ENCODE results near the gene TRIM66. TPM values are rescaled to one million over a fixed set of nuclear protein-coding genes. Genes with fewer than 3 reads are reported as not detected.
"Not testable (repeated sequence)": the region's sequence is repeated elsewhere in the genome, so short reads cannot be mapped to it uniquely, and the experiment has no call there.

The TRIM66 gene
- polyA plus RNA-seq, 3 donors = 5.3 to 8.9 (median 5.9) TPM

DNA sequence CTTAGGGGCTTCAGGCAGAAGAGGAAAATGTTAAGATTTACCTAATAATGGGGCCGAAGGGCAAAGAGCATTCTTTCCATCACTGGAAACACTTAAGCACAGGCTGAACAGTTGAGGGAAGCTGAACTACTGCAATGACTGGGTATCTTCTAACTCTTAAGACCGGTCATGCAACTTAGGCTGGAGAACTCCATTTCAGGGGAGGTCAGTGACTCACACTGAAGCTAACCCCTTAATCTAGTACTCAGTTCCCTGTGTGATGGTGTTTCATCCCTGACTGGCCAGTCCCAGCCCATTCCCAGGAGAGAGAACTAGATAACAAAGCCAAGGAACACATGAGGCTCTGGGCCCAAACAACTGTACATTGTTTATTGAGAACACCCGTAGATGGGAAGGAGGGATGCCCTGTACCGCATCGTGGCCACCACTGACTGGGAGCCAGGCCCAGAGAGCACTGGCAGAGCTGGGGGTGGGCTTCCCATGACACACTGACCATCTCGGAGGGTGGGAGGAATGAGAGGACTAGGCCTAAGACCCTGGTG, 10.6 kb upstream of the TRIM66 start:
- DNase-seq (ENCODE audit: low read depth in 3 of 3, low spot score in 2 of 3) = no peak

DNA sequence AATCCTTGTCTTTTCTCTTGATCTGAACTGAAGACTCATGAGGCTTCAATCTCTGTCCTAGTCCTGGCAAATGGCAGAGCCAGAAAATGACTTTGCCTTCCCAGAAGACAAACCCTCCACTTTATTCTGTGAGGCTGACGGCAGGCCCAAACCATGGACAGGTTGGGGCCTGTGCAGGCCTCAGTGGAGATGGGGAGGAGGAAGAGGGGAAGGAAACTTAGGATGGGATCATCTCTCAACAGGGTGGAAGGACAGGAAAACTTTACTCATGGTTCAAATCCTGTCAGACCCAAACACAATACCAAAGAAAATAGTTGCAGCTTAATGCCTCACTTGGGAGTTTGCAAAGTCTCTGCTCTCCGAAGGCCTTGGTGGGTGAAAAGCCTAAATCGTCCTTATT, 10.0 kb upstream of the TRIM66 start:
- no peak for DNase-seq (ENCODE audit: low read depth in 3 of 3, low spot score in 2 of 3)

DNA sequence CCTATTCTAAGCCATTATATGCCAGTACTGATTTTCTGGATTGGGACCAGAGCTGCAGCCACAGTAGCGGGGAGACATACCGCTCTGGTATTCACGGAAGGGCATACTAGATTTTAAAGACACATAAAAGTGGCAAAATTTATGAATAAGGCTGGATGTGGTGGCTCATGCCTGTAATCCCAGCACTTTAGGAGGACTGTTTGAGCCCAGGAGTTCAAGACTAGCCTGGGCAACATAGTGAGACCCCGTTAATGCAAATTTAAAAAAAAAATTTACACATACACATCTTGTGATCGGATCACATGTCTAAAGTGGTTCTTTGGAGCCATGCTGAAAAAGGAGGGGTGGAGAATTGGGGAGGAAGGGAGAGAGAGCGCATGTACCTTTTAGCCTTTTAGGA, 9.1 kb upstream of the TRIM66 start:
- DNase-seq (ENCODE audit: low read depth in 3 of 3, low spot score in 2 of 3) = no peak

DNA sequence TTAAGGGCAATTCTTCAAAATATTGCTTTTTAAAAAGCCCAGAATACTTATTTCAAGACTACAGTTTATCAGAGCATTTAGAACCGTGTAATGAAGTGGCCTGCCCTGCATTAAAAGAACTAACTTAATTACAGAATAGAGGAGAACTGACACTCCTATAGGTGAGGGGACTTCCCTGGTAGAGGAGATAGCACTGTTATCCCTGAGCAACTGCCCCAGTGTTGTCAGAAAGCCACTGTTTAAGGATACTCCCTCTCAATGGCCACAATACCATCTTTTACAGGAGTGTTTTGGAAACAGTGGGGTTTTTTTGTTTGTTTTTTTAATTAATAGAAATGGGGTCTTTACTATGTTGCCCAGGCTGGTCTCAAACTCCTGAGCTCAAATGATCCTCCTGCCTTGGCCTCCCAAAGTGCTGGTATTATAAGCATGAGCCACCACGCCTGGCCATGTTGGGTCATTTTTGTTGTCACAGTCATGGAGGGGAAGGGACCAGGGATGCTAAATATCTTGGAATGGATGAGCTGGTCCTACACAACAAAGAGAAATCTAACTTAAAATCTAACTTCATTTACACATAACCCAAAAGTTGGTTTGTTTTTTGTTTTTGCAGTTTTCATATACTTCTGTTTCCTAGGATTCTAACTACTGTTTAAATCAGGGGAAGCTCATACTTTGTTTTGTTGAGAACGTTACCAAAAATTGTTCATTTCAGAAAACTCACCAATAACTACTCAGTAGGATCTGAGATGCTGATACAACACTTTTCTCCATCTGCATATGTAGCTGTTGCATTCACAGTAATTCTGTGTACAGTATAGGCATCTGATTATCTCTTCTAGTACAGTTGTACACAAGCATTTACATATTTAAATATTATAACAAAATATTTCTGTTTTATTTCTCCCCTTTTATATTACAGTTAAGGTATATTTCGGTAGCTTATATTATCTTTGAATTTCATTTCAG, 8.2 kb upstream of the TRIM66 start:
- no peak for DNase-seq (ENCODE audit: low read depth in 3 of 3, low spot score in 2 of 3)

DNA sequence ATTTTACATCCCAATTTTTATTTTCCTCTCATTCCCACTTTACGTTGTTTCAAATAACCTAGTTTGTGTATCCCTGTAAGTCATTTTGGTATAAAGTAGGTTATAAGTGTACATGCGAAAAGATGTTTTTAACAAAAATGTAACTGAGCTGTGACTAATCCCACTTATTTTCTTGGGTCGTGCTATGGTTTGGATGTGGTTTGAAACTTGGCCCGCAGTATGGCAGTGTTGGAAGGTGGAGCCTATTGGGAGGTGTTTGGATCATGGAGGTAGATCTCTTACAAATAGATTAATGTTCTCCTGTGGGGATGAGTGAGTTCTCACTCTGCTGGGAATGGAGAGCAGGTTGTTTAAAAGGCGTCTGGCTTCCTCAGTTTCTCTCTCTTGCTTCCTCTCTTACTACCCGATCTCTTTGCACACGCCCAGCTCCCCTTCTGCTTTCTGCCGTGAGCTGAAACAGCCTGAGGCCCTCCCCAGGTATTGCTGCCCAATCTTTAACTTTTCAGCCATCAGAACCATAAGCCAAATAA, 7.3 kb upstream of the TRIM66 start:
- no peak for DNase-seq (ENCODE audit: low read depth in 3 of 3, low spot score in 2 of 3)

DNA sequence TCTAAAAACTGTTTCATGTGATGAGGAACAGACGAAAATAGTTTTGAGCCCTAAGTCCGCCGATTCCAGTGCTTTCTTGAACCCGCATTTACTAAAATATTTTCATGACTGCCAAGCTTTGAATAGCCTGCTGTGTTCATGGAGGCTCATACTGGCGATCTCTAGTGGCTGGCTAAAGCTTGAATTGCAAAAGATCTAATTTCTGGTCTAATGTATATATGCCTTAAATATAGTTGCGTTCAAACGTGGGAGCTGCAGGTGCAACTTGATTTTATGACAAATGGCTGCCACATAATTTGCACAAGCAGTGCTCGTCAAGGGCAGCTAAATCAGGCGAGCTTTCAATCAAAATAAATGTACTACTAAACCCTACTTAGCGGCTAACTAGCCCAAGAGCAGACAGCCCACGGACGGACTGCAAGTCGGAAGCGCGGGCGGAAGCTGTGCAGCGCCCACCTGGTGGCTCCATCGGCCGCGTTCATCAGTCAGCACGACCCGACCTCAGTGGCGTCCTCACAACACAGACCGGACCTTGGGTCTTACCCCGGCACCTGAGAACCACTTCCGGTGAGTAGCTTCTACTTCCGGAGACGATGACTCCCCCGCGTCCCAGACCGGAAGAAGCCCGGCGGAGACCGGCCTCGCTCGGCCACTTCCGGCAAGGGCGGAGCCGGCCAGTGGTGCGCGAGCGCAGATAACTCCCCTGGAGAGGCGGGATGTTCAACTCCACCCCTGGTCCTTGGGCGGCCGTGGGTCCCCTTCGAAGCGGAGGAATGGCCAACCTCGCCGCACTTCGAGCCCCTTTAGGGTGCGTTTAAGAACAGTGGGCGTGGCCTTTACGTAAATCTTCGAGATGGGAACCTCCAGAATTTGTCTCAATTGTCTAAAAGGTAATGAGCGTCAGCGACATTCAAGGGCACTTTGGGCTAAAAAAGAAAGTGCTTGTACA, 6.2 kb upstream of the TRIM66 start:
- DNase-seq (ENCODE audit: low read depth in 3 of 3, low spot score in 2 of 3) = peak; percentile 91 to 94 (median 93)

DNA sequence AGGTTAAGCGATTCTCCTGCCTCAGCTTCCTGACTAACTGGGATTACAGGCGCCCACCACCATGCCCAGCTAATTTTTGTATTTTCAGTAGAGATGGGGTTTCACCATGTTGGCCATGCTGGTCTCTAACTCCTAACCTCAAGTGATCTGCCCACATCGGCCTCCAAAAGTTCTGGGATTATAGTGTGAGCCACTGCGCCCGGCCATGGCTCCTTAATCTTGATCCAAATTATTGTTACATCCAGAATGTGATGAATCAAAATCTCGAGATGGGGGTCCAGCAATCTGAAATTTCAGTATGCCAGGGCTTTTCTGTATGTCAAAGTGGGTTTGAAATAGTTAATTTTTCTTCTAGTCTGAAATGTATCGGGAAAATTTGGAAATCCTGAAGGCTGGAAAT, 3.9 kb upstream of the TRIM66 start:
- no peak for DNase-seq (ENCODE audit: low read depth in 3 of 3, low spot score in 2 of 3)

DNA sequence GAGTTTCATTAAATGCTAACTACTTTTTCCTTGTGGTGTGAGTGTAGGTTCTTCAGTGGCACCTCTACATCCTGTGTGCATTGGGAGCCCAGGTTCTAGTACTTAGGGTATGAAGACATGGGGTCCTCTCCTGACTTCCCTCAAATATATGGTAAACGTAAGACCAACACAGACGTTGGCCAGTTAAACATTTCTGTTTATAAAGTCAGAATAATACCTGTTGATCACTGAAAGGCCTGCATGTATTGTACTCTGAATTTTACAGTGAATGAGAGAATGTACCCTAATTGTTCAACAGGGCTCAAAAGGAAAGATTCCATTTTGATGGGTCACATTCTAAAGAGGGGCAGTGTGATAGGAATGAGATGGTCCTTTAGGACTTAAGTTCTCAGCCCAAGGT, 3.4 kb upstream of the TRIM66 start:
- no peak for DNase-seq (ENCODE audit: low read depth in 3 of 3, low spot score in 2 of 3)

DNA sequence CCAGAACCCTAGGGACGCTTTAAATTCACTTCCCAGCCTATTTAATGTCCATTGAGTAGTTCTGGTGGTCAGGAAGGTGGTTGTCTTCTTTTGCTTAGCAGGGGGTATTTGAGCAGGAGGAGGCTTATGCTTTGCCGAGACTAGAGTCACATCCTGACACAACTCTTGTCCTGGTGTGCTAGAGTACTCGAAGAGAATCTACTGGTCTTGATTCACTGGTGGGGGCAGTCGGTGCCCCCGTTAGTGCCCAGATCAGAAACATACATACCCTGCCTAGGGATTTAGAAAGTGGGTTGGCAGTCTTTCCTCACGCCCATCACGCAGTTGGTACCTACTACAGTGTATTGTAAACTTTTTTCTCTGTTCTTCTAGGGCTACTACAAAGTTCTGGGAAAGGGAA, 2.8 kb upstream of the TRIM66 start:
- DNase-seq (ENCODE audit: low read depth in 3 of 3, low spot score in 2 of 3) = no peak

DNA sequence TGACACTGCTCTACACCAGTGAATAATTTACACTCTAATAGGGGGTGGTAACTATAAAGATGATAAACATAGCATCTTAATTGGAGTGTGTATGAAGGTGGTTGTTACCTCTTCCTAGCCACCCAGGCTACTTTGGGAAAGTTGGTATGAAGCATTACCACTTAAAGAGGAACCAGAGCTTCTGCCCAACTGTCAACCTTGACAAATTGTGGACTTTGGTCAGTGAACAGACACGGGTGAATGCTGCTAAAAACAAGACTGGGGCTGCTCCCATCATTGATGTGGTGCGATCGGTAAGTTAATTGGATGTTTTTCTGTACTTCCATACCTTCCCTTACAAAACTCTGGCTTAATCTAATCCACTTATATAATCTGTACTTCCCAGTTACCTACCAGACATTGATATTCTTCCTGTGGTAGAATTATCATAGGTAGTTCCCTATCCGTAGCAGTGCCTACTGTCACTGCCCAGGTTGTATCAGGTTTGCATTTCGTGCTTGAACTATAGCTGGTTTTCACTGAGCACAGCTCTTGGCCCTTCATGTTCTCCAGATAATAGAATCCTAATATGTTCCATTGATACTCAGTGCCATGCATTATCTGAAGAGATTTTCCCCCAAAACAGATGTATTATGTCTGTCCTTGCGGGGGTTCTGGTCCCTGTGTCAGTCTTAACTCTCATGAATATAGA, 2.3 kb upstream of the TRIM66 start:
- DNase-seq (ENCODE audit: low read depth in 3 of 3, low spot score in 2 of 3) = no peak

DNA sequence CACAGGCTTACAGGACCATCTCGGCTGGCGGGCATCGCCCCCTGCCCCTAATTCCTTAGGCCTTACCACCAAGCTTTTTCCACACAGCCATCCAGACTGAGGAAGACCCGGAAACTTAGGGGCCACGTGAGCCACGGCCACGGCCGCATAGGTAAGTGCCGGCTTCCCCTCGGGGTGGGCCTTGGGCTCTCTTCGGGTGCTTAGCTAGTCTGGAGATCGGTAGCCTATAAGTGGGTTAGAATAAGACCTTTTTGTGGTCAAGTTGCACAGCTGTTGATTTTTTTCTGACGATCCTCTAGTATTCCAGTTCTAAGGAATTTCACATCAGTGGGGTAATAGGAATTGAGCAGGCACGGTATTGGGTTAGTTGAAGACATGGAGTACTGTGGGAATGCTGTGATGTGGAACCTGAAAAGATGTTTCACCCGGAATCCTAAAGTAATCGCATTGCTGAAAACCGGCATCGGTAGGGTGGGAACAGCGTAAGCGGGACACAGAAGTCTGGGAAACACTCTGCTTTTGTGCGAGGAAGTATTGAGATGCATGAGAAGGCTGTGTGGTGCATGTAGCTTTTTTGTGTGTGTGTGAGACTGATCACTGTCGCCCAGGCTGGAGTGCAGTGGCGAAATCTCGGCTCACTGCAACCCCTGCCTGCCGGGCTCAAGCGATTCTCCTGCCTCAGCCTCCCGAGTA, 796 bp upstream of the TRIM66 start:
- DNase-seq (ENCODE audit: low read depth in 3 of 3, low spot score in 2 of 3) = no peak

DNA sequence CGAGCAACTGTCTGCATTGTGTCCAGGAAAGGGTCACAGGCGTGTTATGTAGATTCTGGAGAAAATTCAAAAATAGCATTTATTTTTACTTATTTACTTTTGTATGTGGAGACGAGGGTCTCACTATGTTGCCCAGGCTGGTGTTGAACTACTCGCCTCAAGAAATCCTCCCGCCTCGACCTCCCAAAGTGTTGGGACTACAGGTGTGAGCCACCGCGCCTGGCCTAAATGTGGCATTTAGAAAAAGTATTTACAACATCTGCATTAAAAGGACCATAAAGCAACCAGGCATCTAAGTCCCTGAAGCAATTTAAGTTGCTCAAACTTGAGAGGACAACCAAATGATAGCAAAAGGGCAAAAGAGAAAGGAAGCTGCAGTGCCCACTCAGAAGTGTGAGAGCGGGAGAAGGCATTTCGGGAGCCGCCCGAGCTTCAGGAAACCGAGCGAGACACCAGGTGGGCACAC, 595 bp downstream of the TRIM66 start:
- DNase-seq (ENCODE audit: low read depth in 3 of 3, low spot score in 2 of 3) = peak in 1 of 3 donors; percentile 29

DNA sequence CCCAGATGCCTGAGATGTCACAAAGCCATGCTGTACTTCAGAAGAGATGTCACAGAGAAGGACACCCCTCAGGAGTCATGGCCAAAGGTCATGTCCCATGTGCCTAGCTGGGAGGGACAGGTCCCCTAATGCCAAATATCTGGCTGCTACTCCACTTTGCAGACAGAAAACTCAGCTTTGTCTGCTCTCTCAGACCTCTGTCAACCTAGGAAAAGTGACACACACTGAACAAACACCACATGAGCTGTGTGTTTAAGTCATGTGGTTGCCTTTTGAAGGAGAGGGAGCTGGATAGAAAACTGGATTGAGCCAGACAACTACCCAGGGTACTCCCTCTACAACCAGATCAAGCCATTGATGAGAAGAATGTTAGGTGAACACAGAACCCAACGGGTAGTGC, 3.5 kb downstream of the TRIM66 start:
- no peak for DNase-seq (ENCODE audit: low read depth in 3 of 3, low spot score in 2 of 3)

DNA sequence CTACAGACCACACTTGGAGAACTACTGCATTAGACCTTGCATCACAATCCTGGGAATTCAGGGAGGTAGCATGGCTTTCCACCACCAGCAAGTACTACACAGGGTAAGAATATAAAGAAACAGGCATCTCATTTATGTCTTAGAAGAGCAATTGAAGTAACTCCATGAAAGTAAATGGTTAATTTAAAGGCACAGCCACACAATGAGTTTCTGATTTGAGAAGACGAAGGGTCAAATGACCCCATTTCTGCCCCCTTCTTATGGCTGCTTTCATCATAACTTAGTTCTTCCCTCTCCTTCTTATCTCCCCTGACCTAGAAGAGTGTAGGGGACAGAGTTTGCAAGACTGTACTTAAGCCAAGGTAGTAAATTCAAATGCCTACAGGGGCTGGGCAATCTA, 6.0 kb downstream of the TRIM66 start:
- DNase-seq (ENCODE audit: low read depth in 3 of 3, low spot score in 2 of 3) = no peak

DNA sequence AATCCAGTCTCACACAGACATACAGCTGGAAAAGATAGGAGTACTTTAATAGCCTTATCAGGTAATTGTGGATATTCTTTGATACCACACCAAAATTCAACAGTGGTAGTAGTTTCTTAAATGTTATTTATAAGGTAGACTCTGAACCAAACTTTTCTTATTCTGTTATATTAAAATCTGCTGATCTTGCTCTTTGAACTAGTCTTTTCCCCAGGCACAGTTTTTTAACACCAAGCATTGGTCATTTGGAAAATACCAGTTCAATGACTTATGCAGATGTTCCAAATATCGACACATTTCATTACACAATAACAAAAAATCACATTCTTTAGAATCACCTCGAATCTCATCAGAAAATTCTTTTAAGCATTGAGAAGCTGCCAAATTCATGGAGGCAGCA, 7.6 kb downstream of the TRIM66 start:
- DNase-seq (ENCODE audit: low read depth in 3 of 3, low spot score in 2 of 3) = no peak

DNA sequence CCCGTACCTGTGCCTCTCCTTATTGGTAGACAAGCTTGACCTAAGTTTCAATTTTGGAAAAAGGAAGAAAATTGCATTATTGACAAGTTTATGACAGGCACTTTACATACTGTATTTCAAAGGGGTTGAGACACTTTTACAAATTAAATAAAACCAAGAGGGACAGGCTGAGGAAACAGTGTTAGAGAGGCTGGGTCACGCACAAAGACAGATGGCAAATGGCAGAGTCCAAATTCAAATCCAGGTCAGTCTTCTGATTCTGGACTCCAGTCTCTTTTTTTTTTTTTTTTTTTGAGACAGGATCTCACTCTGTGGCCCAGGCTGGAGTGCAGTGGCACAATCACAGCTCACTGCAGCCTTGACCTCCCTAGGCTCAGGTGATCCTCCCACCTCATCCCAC, 10.1 kb downstream of the TRIM66 start:
- DNase-seq (ENCODE audit: low read depth in 3 of 3, low spot score in 2 of 3) = no peak

DNA sequence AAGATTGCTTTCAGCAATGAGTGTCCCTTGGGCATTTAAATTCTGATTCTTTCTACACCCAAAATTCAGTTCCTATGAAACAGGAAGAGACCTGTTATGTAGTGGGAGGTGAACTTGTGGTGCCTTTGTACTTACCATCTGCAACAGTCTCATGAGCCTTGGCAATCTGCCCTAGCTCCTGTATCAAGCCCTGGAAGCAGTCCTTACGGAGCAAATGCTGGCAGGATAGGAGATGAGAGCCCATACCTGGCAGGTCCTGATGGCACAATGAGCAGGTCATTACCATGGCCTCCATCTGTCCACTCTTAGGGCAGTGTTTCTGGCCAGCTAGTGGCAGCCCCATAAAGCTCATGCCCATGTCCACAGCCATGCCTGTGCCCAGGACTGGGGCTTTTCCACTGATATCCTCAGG, 10.8 kb downstream of the TRIM66 start:
- peak in 1 of 3 donors; percentile 7 for DNase-seq (ENCODE audit: low read depth in 3 of 3, low spot score in 2 of 3)

DNA sequence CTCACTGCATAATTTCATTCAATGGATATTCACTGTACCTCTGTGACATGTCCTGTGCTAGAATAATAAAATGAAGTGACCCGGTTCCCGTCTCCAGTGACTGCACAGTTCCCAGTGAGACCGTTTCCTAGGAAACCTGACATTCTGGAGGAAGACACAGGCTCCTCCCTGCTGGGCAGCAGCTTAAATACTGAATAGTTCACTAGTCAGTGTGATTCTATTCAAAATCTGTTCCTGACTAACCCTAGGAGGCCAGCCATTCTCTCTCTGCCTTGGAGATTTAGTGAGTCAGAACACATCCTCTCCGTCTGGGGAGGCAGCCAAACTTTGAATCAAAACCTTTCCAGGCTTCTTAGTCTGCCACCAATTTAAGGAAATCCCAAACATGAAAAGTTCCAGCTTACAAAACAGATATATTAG, 11.3 kb downstream of the TRIM66 start:
- DNase-seq (ENCODE audit: low read depth in 3 of 3, low spot score in 2 of 3) = peak; percentile 43 to 71 (median 58)

DNA sequence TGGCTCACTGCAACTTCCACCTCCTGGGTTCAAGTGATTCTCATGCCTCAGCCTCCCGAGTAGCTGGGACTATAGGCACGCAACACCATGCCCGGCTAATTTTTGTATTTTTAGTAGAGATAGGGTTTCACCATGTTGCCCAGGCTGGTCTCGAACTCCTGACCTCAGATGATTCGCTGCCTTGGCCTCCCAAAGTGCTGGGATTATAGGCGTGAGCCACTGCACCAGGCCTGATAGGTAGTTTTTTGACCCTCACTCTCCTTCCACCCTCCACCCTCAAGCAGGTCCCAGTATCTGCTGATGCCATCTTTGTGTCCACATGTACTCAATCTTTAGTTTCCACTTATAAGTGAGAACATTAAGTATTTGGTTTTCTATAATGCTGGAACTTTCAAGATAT, 12.4 kb downstream of the TRIM66 start:
- DNase-seq (ENCODE audit: low read depth in 3 of 3, low spot score in 2 of 3) = not testable (repeated sequence)

DNA sequence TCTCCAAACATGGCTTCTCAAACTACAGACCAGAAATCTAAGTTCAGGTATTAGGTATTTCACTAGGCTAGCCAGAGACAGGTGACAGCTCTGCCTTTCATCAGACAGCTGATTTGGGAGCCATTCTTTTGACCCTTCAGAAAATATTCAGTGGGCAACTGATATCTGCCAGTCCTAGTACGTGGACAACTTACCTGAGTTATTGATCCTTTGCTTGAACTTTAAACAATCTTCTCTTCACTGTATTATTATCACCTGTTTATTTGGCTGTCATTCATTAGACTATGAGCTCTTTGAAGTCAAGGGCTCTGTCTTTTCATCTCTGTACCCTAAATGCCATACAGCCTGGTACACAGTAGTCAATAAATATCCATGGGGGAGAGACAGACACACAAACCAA, 17.2 kb downstream of the TRIM66 start:
- DNase-seq (ENCODE audit: low read depth in 3 of 3, low spot score in 2 of 3) = no peak
